ENCODE data around the gene SPARC. TPM values are rescaled to one million over a fixed set of nuclear protein-coding genes. Genes with fewer than 3 reads are reported as not detected.

Gene SPARC
- total RNA-seq, 1 experiment from 2014 or later, result 320 TPM

GRCh38 chr5:151614565-151614964 is 72.2 kb downstream of the SPARC start:
- Histone ChIP-seq H3T11ph (ENCODE audit: low read length) (no peak overlapping the region), H3K9ac (ENCODE audit: extremely low read depth, insufficient read length, low read length) (no peak overlapping the region), H2BK12ac (ENCODE audit: insufficient read length, low read depth, low read length) (no peak overlapping the region), H3K27me3 (ENCODE audit: insufficient read depth, low read length) (no peaks in the 10 kb centered on the region), H3K9me3 (ENCODE audit: control insufficient read depth, low read depth, low read length) (no peaks in the 10 kb centered on the region), H4K8ac (replicated peaks; ENCODE audit: insufficient read length, low read depth, low read length) (no peak overlapping the region), H3K27ac (ENCODE audit: insufficient read length, low read depth, low read length) (no peak overlapping the region), H3K4ac (ENCODE audit: low read depth, low read length) (no peak overlapping the region), H4K20me1 (ENCODE audit: control insufficient read depth, insufficient read depth, insufficient read length) (no peaks in the 10 kb centered on the region), H2BK5ac (ENCODE audit: insufficient read length, low read length) (no peak overlapping the region), H3K56ac (ENCODE audit: insufficient read length, low read depth, low read length) (no peak overlapping the region), H4K5ac (ENCODE audit: insufficient read length, low read depth, low read length) (no peak overlapping the region), H3K4me2 (ENCODE audit: insufficient read depth, insufficient read length, low read length) (no peak overlapping the region), H3K4me1 (ENCODE audit: insufficient read depth, low read length) (peaks cover 2% of the 10 kb centered on the region; the same call in 1 of the 2 replicates), H2AK5ac (ENCODE audit: insufficient read length, low read length) (no peak overlapping the region), H2BK20ac (ENCODE audit: low read depth, low read length, poor library complexity, severe bottlenecking) (no peak overlapping the region), H4K91ac (ENCODE audit: insufficient read length, low read depth, low read length) (no peak overlapping the region), H3K79me2 (ENCODE audit: insufficient read depth, low read length) (no peaks in the 10 kb centered on the region), H2BK120ac (ENCODE audit: low read depth, low read length, poor library complexity, severe bottlenecking) (no peak overlapping the region), H3K23me2 (ENCODE audit: insufficient read length, low read depth, low read length, poor library complexity, severe bottlenecking) (no peaks in the 10 kb centered on the region), H3K14ac (ENCODE audit: insufficient read depth, low read length) (no peak overlapping the region; the same call in 1 of the 2 replicates), H3K23ac (ENCODE audit: insufficient read length, low read depth, low read length) (no peak overlapping the region), H3K79me1 (ENCODE audit: insufficient read depth, low read depth, low read length, poor library complexity, severe bottlenecking) (no peaks in the 10 kb centered on the region), H2BK15ac (ENCODE audit: low read depth, low read length) (no peak overlapping the region), H2AFZ (ENCODE audit: low read length) (no peak overlapping the region), H3K18ac (ENCODE audit: insufficient read length, low read depth, low read length) (no peak overlapping the region)
- H3K9me3 Mint-ChIP-seq, result no peaks in the 10 kb centered on the region
- no peak overlapping the region for H3K4me3 Mint-ChIP-seq
- peaks cover 3% of the 10 kb centered on the region for H3K27me3 Mint-ChIP-seq (ENCODE audit: low read depth)
- WGBS (ENCODE audit: extremely low coverage, insufficient read length, low lambda C conversion rate), result no CpG with 5 or more reads among the region's 7 CpGs
- peaks cover 28 to 34% of the 10 kb centered on the region in 2 experiments for H3K4me1 Mint-ChIP-seq
- no peaks in the 10 kb centered on the region; a peak in 1 of 7 replicates for H3K36me3 Mint-ChIP-seq (ENCODE audit: insufficient read depth in 1 of 3, low read depth in 3 of 3)
- no peak for DNase-seq
- no peak for TF ChIP-seq CTCF (conservative IDR thresholded peaks at IDR 0.05)
- no peak overlapping the region for H3K27ac Mint-ChIP-seq

Data from H9 (cell line).